Stimulated activated CD4-positive, alpha-beta T cell treated with anti-CD3 and anti-CD28 coated beads, Interleukin-2, amount 100 ng/mL, for 24 hours (primary cell): ENCODE results near the gene DYRK1A.

Source experiments
- DNase-seq, 2 donors: peaks; one replicate each; pipeline ENCODE4 v3.0.0-alpha.2; 2020

Gene DYRK1A

DNA sequence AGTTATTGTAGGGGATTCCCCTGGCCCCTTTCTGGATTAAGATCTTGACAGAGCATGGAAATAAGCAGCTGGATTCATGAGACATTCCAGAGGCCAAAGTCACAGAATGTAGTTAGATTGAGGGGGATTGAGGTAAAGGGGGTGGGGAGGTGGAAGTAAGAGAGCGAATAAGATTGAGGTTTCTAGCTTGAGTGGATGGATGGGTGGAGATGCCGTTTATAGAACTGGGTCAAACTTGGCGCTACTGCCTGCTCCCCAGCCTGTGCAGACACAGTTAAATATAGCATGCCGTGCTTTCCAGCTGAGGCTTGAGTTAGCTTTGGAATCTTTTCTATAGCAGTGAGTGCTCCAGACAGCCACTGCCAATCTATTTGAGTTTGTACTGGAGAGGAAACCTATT is 85.7 kb downstream of the DYRK1A start:
- DNase-seq = no peak

DNA sequence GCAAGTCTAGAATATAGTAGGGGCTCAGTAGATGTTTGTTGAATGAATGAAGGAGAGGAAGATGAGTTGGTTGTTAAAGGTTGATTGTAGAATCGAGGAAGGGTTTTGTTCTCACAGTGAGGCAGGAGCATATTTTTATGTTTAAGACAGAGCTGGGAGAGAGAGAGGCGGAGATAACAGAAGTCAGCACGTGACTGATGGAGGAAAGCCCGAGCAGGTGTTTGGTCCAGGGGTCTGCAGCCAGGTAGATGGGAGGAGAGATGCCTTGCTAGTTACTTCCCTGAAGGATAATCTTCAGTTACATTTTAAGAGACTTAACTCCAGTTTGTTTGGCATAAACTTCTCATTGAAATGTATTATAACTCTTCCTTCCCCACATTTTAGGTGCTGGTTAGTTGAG is 86.8 kb downstream of the DYRK1A start:
- DNase-seq = no peak

DNA sequence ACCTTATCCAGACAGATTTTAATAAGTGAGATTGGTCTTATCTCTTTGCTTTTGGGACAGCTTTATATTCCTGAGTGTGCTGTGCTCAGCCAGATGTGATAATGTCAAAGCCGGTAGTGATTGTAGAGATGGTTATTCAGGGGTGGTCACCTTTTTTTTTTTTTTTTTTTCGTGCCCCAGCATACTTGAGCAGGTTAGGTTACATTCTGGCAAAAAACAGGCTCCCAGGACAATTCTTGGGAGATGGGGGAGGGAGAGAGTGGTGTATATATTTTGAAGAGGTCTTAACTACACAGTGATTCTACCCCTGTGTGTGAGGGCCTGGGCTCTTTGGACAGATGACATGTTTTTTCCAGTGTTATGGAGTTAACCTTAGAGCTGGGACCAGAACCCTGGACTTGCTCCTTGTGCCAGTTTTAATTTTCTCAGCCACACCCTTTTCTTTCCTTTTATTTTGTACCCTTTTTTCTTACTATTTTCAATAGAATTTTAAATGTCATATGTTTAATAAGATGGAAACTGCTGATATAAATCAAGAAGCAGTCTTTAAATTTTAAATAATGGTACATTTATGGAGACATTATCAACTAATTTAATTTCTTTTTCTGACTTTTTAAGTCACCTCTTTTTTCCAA is 88.4 kb downstream of the DYRK1A start:
- no peak for DNase-seq

DNA sequence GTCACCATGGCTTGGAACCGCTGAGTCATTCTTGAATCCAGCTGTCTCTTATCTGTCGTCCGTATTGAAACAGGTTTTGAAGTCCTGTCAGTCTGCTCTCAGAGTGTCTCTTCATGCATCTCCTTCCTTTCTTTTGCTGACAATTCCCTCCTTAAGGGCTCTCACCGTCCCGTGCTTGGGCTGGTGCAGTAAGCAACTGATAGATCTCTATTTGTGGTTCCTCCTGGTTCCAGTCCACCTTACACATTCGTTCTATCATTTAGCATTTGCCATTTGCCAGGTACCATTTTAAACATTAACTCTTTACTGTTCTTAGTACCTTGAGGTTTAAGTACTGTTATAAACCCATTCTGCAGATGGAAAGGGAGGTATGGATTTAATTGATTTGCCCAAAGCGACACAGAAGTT is 88.9 kb downstream of the DYRK1A start:
- DNase-seq = no peak

DNA sequence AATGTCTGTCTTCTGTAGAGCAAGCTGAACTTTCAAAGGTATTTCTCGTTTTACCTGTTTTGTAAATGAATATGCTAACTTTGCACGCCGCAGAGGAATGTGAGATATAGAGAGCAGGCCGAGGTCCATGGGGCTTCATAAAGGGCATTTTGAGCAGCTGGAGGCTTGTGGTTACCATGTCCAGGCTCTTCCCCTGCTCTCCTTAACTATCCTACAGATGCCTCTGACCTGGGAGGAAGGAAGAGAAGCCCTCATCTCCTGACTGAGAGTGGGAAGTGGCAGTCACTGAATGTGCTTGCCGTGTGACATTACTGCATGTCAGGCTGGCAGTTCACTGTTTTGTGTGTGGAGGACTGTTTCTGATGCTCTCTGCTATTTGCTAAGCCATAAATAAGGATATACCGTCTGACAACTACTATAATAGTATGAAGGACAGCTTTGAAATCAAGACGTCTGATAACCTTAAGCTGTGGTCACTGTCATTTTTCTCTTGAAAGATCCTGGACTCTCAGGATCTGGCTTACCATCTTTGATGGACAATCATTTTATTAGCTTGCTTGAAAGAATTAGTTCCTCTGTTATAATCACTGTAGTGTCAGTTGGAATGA is 92.2 kb downstream of the DYRK1A start:
- no peak for DNase-seq

DNA sequence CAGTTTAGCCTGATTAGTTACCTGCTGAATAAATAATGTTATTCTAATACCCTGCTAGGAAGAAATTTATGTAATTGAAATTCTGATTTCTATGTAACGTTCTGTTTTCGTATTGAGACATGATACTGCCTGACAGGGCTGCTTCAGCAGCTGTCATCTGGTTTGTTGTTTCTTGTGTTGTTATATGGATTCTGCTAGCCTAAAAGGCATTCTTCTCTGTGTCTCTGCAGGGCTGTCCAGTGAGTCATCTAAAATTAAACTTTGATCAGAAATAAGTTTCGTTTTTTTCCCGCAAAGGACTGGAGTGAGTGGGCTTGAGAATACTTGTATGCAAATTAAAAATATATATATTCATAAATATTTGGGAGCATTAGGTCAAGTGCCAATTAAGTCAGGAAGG is 93.0 kb downstream of the DYRK1A start:
- DNase-seq = no peak

DNA sequence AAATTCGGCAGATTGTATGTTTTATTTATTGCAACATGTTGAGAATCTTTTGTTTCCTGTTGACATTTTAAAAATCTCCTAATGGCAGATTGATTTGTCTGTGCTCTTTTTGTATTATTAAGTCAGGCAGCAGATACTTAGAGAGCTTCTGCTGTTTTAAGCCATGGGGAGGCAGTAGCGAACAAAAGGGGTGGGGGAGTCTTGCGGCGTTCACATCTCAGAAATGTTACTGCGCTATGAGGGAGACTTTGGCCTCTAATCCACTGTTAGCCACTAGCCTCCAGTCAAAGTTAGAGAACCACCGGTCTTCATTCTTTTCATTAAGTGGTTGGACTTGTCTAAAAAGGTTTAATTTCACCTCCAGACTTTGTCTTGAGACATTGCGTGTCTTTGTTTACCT is 93.6 kb downstream of the DYRK1A start:
- DNase-seq = no peak

DNA sequence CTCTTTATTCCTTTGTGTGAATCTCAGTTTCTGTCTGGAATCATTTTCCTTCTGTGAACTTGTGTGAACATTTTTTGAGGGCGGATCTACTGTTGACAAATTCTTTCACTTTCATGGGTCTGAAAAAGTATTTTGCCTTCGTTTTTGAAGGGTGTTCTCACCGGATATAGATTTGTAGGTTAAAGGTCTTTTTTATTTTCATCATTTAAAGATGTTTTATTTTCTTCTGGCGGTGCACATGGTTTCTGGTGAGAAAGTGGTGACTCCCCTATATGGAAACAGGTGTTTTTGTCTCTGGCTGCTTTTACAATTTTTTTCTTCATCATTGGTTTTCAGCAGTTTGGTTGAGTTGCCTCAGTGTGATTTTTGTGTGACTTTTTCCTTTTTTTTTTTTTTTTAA is 94.9 kb downstream of the DYRK1A start:
- DNase-seq = no peak

DNA sequence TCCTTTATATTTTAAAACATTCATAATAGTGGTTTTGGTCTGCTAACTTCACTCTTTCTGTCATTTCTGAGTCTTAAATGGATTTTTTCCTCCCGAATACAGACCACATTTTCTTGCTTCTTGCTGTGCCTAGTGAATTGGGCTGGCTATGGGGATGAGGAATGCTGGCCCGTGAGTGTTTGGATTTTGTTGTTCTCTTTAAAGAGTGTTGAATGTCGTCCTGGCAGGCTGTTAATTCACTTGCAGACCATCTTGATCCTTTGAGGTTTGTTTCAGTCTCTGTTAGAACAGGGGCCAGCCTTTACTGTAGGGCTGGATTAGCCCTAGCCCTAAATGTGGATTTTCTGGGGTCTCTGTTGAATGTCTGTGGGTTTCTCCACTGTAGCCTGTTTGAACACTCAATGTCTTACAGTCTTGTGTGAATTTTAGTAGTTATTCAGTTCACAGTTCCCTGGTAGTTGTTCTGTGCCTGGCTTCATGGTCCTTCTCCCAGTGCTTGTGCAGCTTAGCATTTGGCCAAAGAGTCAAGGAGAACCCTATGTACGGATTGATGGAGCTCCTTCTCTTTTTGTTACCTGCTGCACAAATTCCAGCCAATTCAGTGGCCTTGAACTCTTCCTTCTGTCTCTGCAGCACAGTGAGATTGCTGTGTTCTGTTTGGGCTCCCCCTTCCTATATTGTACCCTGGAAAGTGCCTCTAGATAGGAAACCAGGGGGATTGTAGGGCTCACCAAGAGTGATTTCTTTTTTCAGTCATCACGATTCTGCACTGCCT is 95.7 kb downstream of the DYRK1A start:
- DNase-seq = no peak

DNA sequence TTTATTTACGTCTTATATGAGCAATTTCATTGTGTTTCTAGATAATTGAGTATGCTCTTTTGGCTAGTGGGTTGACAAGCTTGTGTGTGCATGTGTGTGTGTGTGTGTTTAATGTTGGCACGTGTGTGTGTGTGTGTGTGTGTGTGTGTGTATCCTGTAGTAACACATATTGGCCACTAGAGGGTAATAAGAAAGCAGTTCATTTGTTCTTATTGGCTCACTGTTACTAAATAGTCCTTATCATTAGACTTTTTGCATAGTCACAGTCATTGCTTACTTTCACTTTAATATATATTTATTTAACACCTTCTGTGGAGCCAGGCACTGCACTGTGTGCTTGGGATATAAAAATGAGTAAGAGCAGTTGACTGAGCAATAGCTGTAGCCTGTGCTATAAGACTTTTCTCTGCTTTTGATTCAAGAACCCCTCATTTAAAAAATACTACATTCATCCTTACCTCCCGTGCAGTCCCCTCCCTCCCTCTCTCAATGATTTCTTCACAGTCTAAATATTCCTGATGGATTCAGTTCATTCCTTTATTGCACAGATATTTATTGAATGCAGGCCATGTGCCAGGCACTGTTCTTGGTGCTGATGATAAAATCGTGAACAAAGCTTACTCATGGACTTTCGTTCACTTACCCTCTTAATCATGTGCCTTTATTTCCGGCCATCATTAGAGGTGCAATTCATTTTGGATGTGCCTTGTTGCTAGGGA is 96.7 kb downstream of the DYRK1A start:
- DNase-seq = peak; percentile 33 to 35

DNA sequence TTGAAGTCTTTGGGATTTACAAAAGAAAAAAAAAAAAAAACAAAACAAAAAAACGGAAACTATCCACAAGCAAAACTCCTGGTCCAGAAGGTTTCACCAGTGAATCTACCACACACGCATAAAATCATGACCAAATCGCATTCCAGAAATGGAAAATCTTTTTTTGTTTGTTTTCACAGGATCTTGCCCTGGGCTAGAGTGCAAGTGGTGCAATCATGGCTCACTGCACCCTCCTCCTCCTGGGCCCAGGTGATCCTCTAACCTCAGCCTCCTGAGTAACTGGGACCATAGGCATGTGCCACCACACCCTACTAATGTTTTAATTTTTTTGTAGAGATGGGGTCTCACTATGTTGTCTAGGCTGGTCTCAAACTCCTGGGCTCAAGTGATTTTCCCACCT is 100.5 kb downstream of the DYRK1A start:
- no peak for DNase-seq

DNA sequence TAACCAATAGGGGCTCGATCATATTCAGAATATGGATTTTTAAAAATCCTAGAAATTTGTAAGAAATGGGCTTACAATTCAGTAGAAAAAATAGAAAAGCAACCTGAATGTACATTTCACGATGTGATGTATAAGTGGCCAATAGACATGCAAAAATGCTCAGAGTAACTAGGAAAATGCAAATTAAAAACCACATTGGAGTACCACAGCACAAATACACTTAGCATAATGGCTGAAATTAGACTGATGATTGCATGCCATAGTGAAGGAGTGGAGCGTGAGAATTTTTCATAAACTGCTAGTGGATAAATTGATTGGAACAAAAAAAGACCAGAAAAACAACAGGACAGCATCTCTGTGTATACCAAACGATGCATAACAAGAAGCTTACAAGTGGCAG is 102.3 kb downstream of the DYRK1A start:
- no peak for DNase-seq

DNA sequence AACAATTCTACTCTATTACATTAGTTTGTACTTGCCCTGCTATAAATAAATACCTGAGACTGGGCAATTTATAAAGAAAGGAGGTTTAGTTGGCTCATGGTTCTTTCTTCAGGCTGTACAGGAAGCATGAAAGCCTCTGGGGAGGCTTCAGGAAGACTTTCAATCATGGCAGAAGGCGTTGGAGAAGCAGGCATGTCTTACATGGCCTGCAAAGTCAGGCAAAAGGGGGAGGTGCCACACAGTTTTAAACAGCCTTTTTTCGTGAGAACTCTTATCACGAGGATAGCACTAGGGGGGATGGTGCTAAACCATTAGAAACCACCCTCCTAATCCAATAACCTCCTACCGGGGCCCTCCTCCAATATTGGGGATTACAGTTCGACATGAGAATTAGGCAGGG is 102.9 kb downstream of the DYRK1A start:
- no peak for DNase-seq

DNA sequence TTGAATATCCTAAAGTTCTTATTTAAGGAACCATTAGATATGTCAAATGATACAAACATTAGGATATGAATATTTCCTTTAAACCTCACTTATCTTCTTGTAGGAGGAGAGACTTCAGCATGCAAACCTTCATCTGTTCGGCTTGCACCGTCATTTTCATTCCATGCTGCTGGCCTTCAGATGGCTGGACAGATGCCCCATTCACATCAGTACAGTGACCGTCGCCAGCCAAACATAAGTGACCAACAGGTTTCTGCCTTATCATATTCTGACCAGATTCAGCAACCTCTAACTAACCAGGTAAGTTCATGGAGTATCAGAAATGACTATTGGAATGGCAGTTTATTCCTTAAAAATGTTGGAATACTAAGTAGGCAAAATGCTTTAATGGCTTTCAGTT is 106.0 kb downstream of the DYRK1A start:
- DNase-seq = no peak

DNA sequence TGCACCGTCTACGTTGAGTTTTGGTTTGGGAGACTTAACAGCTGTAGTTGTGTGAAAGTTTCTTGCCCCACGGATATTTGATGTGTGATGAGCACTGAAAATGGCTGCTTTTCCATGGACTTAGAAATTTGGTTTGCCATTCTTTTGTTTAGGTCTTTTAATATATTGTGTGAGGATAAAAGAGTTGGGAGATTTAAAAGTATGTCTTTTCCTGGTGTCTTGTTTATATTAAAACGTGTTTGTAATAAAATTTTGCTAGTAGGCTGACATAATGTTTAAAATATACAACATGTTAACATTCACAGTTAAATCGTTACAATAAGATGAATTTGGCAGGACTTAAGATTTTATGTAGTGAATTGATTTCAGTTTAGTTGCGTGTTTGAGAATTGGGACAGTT is 106.9 kb downstream of the DYRK1A start:
- DNase-seq = no peak

DNA sequence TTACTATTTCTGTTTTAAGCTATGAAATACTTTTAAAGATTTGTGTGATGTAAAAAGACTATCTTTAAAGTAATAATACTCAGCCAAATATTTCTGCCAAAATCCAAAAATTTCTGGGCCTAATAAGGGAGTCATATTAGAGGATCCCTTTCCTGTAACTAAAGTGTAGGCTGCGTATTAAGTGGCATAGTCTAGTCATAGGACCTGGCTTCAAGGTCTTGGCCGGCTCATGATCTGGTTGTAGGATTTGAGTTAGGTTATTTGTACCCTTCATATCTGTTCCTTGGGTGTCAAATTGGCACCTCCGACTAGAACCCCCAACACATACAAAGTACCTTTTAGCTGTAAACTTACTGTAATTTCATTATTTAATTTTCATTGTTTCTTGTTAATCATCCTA is 107.8 kb downstream of the DYRK1A start:
- DNase-seq = no peak

DNA sequence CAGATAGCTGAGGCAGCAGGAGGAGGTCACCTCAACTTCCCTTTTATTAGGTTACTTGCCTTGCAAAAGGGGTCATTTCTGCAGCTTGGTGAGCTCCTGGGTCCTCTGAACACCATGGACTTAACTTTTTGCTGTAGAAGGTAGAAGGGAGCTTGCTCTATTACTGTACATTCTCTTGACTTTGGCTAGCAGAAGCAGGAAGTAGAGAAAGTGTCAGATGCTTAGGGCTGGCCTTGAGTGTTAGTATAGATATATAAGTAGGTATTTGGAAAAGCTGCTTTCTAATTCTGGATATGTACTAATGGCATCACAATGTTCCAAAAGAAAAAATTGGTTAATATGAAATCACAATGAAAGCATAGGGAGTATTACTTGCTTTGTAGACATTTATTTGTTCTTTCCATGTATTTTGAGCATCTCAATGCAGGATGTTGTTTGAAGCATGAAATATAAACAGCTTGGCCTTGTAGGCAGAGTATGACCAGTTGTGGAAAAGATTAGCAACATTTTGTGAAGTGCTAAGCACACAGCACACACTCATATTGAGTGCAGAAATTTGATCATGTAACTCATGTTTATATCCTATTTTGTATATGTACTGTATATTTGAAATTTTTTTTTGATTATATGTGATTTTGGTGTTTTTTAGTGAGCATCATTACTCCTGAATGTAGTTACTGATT is 108.8 kb downstream of the DYRK1A start:
- DNase-seq = no peak

DNA sequence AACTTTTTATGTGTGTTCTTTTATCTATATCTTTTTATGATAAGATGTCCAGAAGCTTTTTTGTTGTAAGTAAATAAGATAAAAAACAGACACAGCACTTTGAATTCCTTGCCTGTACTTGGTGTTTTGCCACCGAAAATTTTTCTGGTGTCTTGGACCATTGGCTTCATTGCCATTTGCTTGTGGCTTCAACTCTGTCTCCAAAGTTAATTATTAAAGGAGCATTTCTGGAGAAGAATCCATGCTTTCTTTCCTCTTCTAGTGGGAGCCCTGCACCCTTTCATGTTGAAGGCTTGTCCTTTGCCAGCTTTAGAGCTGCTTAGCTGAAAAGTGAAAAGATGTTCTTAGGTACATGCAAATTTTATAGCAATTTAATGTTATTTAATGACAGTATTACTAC is 112.2 kb downstream of the DYRK1A start:
- DNase-seq = no peak

DNA sequence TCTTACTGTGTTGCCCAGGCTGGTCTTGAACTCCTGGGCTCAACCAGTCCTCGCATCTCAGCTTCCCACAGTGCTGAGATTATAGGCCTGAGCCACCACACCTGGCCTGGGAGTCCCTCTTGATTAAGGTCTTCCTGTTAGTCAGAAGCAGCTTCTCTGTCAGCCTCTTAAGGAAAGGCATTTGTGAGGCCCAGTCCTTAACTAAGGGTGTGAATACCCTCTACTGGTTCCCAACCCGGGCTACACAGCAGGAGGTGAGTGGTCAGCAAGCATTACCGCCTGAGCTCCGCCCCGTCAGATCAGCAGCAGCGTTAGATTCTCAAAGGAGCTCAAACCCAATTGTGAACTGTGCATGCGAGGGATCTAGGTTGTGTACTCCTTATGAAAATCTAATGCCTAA is 117.2 kb downstream of the DYRK1A start:
- no peak for DNase-seq

DNA sequence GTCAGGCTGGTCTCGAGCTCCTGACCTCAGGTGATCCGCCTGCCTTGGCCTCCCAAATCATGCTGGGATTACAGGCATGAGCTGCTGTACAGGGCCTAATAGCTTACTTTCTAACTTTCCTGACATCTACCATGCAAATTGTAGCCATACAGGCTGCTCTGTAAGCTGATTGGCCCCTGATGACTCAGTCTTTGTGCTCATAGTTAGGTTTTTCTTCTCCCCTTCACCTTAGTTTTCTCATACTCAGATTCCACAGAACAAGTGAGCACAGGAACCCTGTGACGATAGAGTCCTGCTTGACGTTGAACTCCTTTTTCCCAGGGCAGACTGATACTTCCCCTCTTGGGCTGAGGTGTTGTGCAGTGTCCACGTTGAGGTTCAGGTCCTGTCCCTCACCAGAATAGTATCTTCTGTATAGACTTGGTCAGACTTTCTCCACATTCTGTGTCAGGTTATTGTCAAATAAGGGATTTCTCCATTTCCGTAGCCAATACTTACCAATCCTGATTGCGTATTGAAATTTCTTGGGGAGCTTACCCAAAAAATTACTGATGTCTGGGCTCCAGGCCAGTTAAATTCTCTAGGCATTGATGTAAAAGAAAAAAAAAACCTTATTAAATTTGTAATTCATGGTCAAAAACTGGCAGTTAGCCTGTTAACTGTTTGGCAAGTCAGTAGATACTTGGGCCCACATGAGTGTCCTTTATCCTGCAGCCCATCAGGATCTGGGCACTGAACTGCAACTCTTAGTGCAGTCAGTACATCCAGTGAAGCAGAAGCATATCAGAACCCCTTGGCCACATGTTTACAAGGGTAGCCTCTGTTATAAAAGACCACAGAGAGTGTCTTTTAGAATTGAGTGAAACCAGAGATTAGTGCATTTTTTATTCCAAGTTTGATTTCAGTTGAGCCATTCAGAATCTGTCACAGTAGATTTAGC is 118.2 kb downstream of the DYRK1A start:
- no peak for DNase-seq

DNA sequence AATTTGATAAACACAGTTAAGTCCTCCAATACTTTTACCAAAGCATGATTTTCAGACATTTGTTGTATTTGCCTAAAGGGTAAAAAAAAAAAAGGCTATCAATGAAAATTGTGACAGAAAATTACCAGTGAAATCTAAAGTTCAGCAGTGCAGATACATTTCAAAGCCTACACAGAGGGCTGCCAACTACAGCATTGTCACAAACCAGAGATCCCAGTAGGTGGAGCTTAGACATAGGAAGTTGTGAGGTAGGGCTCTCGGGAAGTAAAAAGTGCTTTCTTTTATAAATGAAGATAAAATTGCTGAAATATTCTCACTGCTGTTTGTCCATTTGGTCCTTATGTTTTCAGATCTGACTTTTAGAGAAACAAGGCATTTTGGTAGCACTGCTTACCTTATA is 123.0 kb downstream of the DYRK1A start:
- no peak for DNase-seq

DNA sequence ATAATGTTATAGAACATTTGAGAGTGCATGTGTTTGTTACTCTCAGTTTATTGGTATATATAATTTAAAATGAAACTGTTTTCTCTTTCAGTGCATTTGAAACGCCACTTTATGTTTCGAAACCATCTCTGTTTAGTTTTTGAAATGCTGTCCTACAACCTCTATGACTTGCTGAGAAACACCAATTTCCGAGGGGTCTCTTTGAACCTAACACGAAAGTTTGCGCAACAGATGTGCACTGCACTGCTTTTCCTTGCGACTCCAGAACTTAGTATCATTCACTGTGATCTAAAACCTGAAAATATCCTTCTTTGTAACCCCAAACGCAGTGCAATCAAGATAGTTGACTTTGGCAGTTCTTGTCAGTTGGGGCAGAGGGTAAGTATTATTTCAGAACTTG is 123.5 kb downstream of the DYRK1A start:
- DNase-seq = no peak
